Retinal pigment epithelial cell (primary cell): Measurements from ENCODE around the gene CST4.
"Not testable (repeated sequence)": the region's sequence is repeated elsewhere in the genome, so short reads cannot be mapped to it uniquely, and the experiment has no call there.

ENCODE experiments used
- DNase-seq: peaks from one replicate; pipeline ENCODE4 v3.0.0-alpha.2; 2010; ENCODE audit warnings: low read depth
- H3K4me3 ChIP-seq: 2 replicates; pipeline ENCODE4 v1.5.1; 2011; ENCODE audit warnings: mild to moderate bottlenecking, low read length, control low read depth, moderate library complexity
- CTCF ChIP-seq: conservative IDR thresholded peaks from 2 replicates; pipeline ENCODE4 v1.5.1; 2011; ENCODE audit warnings: low read depth, low read length, control low read depth, inconsistent platforms

Gene CST4

GRCh38 chr20:23688684-23689398, at the start of gene CST4:
Gene CST4 (minus strand): TSS chr20:23689038. CDS start chr20:23688969, 69 bp downstream.
- not testable (repeated sequence) for DNase-seq, H3K4me3 ChIP-seq

GRCh38 chr20:23735391-23735790, 46.6 kb upstream of the CST4 start:
- DNase-seq, H3K4me3 ChIP-seq: not testable (repeated sequence)

- DNase-seq, H3K4me3 ChIP-seq: not testable (repeated sequence)
Observed at GRCh38 chr20:23734949-23735348, 46.1 kb upstream of the CST4 start.

- H3K4me3 ChIP-seq, DNase-seq: not testable (repeated sequence)
Observed at GRCh38 chr20:23734440-23734839, 45.6 kb upstream of the CST4 start.

- DNase-seq = no peak
Observed at GRCh38 chr20:23727016-23727415, 38.2 kb upstream of the CST4 start.

GRCh38 chr20:23725102-23725501, 36.3 kb upstream of the CST4 start:
- TF ChIP-seq CTCF = no peak
- DNase-seq = no peak
- H3K4me3 ChIP-seq = no peak overlapping the region

More at GRCh38 chr20:23727016-23727415, 38.2 kb upstream of the CST4 start:
- H3K4me3 ChIP-seq = no peak overlapping the region
- no peak for TF ChIP-seq CTCF

- not testable (repeated sequence) for H3K4me3 ChIP-seq, DNase-seq
- TF ChIP-seq CTCF = peak; percentile 55
Observed at GRCh38 chr20:23723659-23724307, 34.9 kb upstream of the CST4 start.

- not testable (repeated sequence) for H3K4me3 ChIP-seq, DNase-seq
Observed at GRCh38 chr20:23722851-23723250, 34.0 kb upstream of the CST4 start.

- no peak for TF ChIP-seq CTCF
Observed at GRCh38 chr20:23721962-23722361, 33.1 kb upstream of the CST4 start.

GRCh38 chr20:23719351-23719750, 30.5 kb upstream of the CST4 start:
- H3K4me3 ChIP-seq, DNase-seq: not testable (repeated sequence)

More at GRCh38 chr20:23721962-23722361, 33.1 kb upstream of the CST4 start:
- DNase-seq = no peak
- H3K4me3 ChIP-seq = no peak overlapping the region

GRCh38 chr20:23711778-23712177, 22.9 kb upstream of the CST4 start:
- not testable (repeated sequence) for DNase-seq, H3K4me3 ChIP-seq
